GM18858 (cell line): ENCODE measurements around the gene DCBLD1.
"Not testable (repeated sequence)": the region's sequence is repeated elsewhere in the genome, so short reads cannot be mapped to it uniquely, and the experiment has no call there.

Experiments
- ATAC-seq: cut with Tn5 transposase; IDR thresholded peaks from one replicate; pipeline ENCODE4 v1.9.1; 2021; ENCODE audit not compliant: unreplicated experiment

Gene DCBLD1

DNA sequence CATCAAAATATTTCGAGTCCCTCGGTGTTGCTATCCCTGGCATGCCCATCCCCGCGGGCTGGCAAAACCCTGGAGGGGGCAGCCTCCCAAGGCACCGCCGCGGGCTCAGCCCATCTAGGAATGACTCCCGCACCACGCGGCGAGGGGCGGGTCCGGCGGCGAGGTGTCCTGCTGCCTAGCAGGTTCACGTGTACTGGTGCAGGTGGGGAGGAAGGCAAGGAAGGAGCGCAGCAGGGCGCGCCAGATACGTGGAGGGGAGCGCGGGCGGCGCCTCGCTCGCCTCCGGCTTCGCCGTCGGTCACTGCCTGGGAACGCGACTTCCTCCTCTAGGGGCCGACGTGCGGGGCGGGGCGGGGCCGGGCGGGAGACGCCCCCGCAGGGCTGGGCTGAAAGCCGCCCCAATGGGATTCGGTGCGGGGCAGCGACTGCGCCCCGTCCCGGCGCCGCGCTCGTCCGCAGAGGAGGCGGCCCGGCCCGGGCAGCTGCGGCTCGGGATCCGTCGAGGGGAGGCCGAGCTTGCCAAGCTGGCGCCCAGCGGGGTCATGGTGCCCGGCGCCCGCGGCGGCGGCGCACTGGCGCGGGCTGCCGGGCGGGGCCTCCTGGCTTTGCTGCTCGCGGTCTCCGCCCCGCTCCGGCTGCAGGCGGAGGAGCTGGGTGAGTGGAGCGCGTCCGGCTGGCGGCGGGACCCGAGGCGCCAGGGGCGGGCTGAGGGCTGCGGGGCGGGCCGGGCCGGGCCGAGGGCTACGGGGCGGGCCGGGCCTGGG, at the start of gene DCBLD1:
Gene DCBLD1 (plus strand): TSS at position 435 of the 764 bp plus-strand sequence. CDS start 108 bp downstream, at position 543.
- ATAC-seq = peak; percentile 68

DNA sequence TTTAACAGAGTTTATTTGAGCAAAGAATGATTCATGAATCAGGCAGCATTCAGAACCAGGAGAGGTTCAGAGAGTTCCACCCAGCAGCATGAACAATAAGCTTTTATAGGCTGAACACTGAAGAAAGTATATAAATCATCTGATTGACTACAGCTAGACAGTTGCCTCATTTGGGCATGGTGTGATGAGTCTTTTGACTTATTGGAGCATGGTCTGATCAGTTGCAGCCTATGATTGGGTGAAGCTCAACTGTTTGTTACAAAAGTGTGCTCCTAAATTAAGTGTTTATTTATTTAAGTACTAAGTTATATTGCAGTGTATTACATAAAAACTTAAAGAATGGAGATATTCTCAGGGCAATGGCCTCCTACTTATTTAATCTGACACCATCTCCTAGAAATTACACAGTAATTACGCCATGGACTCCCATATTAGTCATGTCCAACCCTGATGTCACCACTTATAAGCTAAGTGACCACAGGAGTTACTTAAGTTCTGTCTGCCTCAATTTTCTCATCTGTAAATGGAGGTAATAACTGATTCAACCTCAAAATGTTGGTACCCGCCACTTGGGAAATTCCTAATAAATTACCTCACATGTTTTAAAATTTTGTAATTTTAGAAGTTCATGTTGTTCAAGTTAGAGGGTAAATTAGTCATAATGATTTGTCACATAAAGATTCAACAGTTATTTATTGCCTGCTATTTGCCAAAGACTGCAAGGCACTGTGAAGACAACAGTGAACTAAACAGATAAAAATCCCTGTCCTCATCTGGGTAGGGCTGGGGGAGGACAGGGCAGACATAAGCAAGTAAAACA, 41.6 kb upstream of the DCBLD1 start:
- ATAC-seq = no peak

DNA sequence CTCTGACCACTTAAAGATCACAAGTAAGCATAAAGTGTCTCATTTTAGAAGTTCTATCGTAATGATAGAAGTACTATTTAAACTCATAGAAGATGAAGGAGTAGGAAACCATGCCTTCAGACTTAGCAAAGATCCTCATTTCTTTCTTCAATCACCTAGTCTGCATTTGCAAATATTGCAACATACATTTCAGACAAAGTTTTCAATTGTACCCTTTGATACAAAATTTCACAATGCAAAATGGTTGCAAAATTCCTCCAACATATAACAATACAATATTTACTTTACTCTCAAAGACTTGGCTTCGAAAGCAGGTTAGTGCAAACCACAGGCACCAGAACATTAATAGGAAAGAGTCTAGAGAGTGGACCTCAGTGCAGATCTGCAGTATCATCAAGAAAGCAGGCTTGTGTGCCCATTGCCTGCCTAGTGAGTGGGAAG, 40.6 kb upstream of the DCBLD1 start:
- ATAC-seq = no peak

DNA sequence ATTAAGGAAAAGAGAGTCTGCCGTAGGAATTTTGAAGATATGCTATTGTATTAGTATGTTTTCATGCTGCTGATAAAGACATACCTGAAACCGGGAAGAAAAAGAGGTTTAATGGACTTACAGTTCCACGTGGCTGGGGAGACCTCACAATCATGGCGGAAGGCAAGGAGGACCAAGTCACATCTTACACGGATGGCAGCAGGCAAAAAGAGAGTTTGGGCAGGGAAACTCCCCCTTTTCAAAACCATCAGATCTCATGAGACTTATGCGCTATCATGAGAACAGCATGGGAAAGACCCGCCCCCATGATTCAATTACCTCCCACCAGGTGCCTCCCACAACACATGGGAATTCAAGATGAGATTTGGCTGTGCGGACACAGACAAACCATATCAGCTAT, 40.2 kb upstream of the DCBLD1 start:
- not testable (repeated sequence) for ATAC-seq

DNA sequence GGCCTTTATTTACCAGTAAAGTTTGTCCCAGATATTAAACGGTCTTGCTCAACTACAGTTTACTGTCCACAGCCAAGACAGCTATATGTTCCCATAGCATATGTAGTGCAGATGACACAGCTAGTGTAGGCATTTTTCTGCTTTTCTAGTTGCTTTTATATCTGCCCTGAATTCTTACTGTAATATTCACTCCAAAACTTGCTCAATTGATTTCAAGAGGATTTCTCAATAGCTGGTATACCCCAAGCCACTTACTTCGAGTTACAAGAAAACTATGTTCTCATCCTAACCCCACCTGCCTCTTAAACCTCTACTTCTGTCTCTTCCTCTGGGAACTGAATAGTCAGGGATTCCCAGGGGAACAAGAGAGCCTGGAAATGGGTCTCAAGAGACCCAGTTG, 37.9 kb upstream of the DCBLD1 start:
- ATAC-seq = no peak

DNA sequence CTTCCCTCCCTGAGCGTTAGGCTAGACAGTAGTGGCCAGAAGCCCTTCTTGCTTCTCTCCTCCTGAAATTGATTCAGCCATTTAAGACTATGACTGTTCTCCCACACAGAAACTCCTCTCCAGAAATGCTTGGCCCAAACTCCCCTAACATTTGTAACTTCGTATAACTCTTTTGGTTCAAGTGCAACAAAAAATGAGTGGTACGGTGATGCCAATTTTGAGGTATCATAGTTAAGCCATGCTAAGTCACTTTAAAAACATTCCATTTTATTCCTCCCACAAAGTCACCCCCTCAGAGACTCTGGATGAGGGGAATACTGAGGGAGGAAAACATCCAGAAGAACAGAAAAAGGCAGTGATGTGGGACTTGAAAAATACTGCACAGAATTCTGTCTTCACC, 35.6 kb upstream of the DCBLD1 start:
- ATAC-seq = no peak

DNA sequence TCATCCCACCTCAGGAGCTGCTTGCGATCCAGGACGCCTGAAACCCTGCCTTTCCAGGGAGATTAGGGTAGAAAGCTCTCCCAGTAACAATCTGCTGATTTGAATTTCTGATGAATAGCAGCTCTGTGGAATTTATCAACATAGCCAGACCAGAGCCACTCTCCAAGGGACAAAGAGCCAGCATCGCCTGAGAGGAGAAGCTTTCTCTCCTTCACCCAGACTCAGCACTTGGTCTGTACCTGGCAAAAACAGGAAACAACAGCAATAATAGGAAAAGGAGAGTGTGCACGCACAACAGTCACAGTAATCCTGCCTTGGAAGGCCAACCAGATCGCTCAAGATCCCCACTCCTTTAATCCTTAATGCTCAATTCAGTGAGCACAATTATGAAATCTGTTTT, 34.5 kb upstream of the DCBLD1 start:
- no peak for ATAC-seq

DNA sequence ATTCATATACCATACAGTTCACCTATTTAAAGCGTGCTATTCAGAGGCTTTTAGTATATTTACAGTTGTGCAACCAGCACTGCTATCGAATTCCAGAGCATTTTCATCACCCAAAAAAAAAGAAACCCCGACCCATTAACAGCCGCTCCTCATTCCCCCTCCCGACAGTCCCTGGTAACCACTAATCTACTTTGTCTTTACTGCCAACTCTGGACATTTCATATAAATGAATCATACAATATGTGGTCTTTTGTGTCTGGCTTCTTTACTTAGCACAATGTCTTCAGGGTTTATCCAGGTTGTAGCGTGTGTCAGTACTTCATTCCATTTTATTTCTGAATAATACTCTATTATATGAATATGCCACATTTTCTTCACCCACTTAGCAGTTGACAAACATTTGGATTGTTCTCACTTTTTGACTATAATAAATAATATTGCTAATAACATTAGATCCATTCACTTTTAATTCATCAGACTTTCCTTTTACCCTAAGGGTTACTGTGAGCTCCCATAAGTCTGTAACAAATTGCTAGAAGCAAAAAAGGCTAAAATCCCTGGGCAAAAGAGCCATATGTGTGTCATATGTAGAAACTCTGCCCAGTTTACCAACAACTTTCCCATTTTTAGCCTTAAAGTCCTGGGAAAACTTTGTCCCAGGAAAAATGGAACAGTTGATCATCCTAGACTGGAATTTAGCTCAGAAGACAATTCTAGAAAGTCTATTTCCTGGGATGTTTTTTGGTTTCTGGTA, 33.6 kb upstream of the DCBLD1 start:
- ATAC-seq = no peak

DNA sequence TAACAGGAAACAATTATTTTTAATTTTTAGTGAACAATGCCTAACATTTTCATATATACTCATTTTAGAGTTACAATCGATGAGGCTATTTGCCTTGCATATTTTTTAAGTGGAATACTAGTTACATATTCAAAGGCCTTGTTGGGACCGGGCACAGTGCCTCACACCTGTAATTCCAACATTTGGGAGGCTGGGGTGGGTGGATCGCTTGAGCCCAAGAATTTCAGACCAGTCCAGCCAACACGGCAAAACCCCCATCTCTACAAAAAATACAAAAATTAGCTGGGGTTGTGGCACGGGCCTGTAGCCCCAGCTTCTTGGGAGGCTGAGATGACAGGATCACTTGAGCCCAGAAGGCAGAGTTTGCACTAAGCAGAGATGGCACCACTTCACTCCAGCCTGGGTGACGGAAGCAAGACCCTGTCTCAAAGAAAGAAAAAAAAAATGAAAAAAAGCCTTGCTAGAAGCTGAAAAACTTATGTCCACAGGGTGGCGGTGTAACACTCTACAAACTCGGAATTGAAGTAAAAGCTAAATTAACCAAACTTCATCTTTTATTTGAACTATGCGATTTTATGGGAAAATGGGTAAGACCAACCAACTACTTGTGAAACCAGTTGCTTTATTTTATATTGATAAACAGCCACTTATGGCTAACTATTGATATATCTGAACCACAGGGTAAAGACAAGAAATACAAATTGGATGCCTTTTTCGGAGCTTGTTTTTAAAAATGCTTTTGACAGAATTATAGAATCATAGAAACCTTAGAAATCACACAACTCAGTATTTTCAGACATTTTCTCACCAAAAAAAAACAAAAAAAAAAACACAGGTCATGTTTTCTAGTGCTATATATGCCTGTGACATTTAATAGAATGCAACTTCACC, 32.7 kb upstream of the DCBLD1 start:
- ATAC-seq = no peak

DNA sequence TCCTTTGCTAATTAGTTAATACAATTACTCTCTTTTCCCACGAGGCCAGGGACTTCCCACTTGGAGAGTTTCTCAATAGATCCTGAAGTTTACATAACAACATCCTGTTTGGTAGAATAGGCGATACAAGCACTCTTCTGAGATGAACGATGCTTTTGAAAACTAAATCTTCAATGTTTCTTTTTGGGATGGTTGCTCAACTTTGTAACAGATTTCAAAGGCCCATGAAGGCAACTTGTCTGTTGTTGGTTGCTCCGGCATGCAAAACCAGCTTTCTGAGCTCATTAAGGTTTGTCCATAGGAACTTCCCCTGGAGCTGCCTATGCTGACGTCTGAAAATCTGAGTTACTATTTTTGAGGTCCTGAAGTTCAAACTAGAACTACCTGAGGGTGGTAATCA, 30.8 kb upstream of the DCBLD1 start:
- no peak for ATAC-seq

DNA sequence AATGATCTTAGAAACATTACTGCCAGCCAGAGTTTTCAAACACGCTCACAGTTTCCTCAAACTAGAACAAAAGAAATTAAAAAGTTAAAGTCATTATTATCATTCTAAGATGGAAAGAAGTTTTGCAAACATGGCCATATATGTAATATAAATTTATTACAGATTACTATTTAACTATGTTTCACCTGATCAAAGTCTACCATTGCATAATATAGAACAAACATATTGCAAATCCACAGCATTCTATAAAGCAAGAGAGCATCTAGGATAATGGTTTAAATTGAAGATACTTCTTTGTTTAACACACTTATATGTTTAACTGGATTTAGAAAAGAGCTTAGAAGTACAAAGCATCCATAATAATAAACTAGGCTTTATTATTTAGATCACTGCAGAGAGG, 26.2 kb upstream of the DCBLD1 start:
- ATAC-seq = no peak

DNA sequence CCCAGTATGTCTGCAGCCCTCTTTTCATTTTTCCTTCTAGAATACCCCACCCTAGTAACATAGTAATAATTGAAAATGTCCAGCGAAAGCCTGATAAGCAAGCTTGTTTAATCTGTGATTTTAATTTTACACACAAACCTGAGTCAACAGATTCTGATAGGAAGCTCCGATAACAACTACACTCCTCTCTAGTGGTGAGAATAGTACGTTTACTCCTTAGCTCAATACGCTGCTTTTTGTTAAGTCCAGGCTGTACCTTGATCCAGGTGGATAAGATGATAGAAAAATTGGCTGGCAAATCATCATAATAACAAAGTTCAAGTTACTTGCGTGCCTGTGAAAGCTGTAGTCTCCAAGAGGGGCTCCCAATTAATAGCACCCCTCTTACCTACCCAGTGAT, 25.5 kb upstream of the DCBLD1 start:
- ATAC-seq = no peak

DNA sequence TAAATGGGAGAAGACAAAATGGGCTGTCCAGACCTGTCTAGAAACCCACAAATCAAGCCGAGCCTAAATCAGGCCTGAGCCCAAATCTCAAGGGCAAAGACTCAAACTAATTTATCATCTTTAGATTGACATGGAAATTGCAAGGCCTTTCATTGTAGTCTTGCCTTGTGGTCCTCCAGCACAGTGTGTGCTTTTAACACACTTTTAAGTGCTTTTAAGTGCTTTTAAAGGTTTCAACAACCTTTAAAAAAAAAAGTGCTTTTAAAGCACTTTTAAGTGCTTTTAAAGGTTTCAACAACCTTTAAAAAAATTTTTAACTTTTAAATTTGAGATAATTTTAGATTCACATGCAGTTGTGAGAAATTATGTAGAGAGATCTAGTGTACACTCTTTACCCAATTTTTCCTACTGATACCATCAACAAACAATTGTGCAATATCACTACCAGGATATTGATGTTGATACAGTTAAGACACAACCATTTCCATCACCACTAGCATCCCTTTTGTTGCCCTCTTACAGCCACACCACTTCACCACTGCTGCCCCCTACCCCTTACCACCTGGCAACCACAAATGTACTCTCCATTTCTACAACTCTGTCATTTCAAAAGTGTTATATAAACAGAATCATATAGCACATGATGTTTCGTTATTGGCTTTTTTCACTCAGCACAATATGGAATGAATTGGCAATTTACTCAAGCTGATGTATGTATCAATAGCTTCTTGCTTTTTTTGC, 23.1 kb upstream of the DCBLD1 start:
- no peak for ATAC-seq

DNA sequence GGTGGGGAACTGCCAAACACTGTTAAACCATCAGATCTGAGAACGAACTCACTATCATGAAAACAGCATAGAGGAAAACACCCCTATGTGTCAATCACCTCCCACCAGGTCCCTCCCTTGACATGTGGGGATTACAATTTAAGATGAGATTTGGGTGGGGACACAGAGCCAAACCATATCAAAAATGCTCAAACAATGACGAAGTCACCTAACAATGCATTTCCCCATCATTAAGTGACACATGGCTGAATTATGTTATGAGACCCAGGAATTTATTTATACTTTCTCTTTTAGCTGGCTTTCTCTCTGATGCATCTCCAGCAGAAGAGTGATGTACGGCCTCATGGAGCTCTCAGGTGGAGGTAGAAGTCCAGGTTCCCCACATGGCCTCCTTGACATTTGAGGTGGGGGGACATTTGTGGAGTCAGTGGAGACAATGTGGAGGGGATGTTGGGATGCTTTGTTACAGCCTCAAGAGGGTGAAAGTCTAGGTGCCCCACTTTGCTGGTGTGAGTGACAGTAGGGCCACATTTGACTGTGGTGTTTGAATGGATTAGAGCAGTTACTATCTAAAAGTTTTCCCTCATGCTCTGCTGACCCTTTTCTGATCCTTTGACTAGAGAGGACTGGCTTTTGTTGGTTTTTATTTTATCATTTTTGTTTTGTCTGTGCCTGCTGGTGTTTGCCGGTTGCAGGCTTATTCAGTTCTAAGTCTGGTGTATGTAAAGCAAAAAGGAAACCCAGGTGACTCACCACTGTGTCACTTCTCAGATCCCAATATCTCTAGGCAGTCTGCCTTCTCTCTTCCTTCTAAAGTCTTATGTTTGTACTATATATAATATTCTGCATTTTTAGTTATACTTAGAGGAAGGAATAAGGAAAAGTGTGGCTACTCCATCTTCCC, 18.5 kb upstream of the DCBLD1 start:
- ATAC-seq = peak; percentile 63

DNA sequence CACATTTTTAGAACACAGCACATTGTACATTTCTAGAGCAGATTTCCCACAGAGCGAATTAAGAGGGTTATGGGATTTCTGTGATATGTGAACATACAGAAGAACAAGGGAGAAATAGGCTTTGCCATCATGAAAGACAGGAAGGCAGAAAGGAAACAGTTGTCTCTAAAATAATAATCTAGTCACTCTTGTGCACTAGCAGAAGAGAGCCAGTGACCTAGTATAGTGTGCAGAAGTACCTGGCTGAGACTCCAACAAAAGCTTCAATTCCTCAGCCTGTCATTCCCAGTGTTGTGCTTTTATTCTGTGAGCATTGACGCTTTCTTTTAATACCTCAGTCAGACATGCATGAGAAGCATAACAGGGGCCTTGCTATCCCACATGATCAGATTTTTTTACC, 17.8 kb upstream of the DCBLD1 start:
- no peak for ATAC-seq

DNA sequence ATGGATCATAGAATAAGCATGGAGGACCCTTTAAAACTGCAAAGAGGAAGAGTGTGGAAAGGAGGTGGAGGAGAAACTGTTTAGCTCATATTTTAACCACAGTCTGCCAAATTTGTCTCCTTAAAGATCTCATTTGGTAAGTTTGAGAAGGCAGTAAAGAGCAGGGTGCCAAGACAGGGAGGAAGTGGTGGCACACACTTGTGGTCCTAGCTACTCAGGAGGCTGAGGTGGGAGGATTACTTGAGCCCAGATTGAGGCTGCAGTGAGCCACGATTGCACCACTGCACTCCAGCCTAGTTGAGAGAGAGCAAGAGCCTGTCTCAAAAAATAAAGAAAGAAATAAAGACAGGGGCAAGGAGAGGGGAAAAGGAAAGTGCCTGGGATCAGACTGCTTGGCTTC, 16.8 kb upstream of the DCBLD1 start:
- ATAC-seq = no peak

DNA sequence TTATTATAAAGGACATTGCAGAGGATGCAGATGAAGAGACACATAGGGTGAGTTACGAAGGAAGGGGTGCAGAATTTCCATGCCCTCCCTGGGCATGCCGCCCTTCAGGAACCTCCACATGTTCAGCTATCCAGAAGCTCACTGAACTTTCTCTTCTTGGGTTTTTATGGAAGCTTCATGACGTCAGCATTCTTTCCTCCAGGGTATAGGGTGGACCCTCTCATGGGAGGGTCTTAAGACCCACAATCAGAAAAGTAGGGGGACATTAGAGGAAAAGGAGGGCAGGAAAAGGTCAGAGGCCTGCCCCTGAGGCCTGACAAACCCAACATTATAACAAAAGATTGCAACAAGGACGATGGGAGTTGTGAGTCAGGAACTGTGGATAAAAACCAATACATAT, 14.6 kb upstream of the DCBLD1 start:
- ATAC-seq = no peak

DNA sequence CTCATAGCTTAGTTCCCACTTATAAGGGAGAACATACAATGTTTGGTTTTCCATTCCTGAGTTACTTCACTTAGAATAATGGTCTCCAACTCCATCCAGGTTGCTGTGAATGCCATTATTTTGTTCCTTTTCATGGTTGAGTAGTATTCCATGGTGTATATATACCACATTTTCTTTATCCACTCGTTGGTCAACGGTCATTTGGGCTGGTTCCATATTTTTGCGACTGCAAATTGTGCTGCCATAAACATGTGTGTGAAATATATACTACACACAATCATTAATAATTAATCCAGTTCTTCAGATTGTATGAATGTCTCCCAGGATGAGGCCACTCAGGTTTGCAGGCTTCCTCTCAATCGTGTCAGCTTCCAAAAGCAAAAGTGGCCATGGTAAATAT, 13.9 kb upstream of the DCBLD1 start:
- not testable (repeated sequence) for ATAC-seq

DNA sequence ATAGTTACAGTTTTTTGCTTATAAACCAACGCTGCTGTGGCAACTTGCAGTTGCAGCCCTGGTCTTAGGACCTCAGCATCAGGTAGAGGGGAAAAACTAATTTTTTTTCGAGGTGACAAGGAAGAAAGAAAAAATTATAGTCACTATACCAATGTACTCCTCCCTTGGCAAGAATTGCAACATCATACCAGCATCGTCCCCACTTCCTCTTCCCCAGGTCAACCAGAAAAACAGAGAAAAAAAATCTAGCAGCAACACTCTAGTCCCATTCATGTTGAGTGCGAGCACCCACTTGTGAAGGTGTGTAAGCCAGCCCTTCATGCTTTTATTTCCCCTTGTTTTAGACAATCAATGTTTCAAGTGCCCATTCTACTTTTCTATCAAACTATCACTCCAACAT, 13.1 kb upstream of the DCBLD1 start:
- ATAC-seq = no peak
